Stimulated activated CD4-positive, alpha-beta T cell treated with anti-CD3 and anti-CD28 coated beads, Interleukin-15, amount 100 ng/mL, for 48 hours (primary cell): ENCODE measurements around the gene ZBTB22.
"Not testable (repeated sequence)": the region's sequence is repeated elsewhere in the genome, so short reads cannot be mapped to it uniquely, and the experiment has no call there.

Experiments used
- DNase-seq, 2 donors: peaks; one replicate each; pipeline ENCODE4 v3.0.0-alpha.2; 2020; ENCODE audit warnings: low read depth in 2 of 2

The ZBTB22 gene

GRCh38 chr6:33279257-33279695 is 38.3 kb downstream of the ZBTB22 start:
- DNase-seq: no peak

- DNase-seq: no peak
These were observed 38.7 kb downstream of the ZBTB22 start for GRCh38 chr6:33278810-33279209.

GRCh38 chr6:33278392-33278741 is 39.2 kb downstream of the ZBTB22 start:
- no peak for DNase-seq

GRCh38 chr6:33277663-33278391 is 39.7 kb downstream of the ZBTB22 start:
- DNase-seq: no peak

GRCh38 chr6:33276864-33277662 is 40.5 kb downstream of the ZBTB22 start, which contains the start of gene B3GALT4:
B3GALT4 (plus strand) TSS chr6:33277123; CDS start chr6:33277420, 297 bp downstream.
- DNase-seq: peak; percentile 68 to 71

- DNase-seq: no peak
These were observed 41.0 kb downstream of the ZBTB22 start for GRCh38 chr6:33276581-33276863.

- DNase-seq: not testable (repeated sequence)
These were observed 41.6 kb downstream of the ZBTB22 start for GRCh38 chr6:33275795-33276580.

- no peak for DNase-seq
These were observed 43.3 kb downstream of the ZBTB22 start for GRCh38 chr6:33273924-33274902.

- DNase-seq: no peak
These were observed 44.2 kb downstream of the ZBTB22 start for GRCh38 chr6:33273129-33273923.

GRCh38 chr6:33272275-33273128 is 45.0 kb downstream of the ZBTB22 start:
- DNase-seq: no peak

GRCh38 chr6:33271468-33272274 is 45.9 kb downstream of the ZBTB22 start, which contains the start of the genes RPS18 and VPS52:
RPS18 (plus strand) TSS chr6:33272075; CDS start chr6:33272120, 45 bp downstream.
VPS52 (minus strand) TSS chr6:33271876; CDS start chr6:33271675, 201 bp downstream.
- DNase-seq: peak; percentile 85 to 90

GRCh38 chr6:33271117-33271467 is 46.5 kb downstream of the ZBTB22 start:
- DNase-seq: no peak
